GM21360 (cell line): ENCODE measurements around the gene A4GALT.

Experiments used
- ATAC-seq: cut with Tn5 transposase; IDR thresholded peaks from one replicate; pipeline ENCODE4 v1.9.1; 2021; ENCODE audit warnings: mild to moderate bottlenecking, moderate library complexity; ENCODE audit not compliant: unreplicated experiment

Gene A4GALT

DNA sequence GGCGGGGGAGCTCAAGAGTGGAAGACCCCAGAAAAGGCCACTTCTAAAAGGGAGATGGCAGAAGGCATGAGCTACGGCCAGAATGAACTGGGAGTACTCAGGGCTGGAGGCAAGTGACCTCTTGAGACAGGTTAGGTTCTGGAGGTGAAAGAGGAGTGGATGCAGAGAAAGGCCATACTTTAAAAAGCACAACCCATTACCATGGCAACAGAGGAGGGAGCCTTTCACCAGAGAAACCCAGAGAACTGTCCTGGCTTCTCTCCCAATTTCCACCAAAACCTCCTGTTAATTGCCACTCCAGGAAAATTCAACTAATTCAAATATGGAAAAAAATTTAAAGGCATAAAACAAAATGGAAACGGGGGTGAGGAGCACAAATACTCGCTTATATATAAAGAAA lies 15.8 kb downstream of the A4GALT start:
- no peak for ATAC-seq

DNA sequence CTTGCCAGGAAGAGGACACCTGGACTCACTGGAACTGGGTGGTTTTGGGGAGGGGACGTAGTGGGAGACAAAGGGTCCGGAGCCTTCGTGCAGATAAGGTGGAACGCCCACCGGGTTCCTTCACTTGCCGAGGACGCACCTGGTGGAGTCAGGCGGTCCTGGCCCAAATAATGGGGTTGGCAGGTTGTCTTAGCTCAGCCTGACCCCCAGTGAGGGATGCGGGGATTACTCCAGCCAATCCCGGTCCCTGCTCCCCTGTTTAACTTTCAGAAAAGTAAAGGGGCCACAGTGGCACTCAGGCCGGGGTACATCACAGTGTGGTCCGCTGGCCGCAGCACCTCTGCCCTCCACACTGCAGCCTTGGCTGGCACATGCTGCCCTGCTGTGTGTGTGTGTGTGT lies 18.0 kb downstream of the A4GALT start:
- no peak for ATAC-seq

DNA sequence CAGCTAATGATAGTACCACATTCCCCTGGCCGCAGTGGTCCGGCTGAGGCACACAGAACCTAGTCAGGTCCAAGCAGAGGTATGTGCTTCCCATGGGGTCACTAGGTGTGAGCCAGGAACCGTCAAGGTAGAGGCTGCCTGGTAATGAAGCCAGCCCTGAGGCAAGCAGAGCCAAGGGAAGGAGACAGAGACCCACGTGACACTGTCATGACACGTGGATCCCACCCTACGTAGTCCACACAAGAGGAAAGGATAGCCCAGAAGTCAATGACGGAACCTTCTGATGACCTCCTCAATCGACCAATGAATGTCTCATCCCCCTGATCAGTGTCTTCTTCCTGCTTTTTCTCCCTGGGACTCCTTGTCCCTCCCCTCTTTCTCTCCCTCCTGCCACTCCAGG lies 19.0 kb downstream of the A4GALT start:
- ATAC-seq: no peak

DNA sequence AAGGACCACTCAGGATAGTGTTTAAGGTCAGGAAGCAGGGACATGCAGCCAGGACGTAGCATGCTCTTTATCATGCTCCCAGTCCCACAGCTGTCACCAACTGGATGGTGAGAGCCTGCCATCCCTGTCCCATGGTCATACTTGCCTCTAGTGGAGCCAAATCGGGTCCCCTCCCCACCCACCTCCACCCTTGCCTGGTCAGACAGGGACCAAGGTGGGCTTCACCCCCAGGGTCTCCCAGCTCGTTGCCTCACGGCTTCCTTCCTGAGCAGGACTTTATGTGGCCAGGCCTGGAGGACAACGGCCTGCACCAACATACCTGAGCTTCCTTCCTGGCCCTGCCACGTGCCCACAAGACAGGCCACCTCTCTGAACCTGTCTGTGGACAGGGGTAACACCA lies 19.8 kb downstream of the A4GALT start:
- no peak for ATAC-seq

DNA sequence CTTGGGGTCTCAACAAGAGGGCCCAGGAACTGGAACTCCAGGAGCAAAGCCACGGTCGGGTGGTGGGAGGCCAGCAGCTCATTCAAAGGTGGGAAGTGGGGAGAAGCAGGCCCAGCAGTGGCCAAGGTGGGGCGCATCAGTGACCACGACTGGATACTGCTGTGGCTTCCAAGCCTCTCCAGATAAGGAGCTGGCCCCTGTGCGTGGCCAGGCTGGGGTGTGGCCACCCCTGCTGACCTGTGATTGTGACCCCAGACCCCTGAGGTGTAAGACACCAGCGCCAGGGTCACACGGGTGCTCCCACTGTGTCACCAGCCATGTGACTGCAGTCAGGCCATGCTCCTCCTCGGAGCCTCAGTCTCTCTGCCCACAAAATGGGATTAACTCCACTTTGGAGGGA lies 20.3 kb downstream of the A4GALT start:
- no peak for ATAC-seq

DNA sequence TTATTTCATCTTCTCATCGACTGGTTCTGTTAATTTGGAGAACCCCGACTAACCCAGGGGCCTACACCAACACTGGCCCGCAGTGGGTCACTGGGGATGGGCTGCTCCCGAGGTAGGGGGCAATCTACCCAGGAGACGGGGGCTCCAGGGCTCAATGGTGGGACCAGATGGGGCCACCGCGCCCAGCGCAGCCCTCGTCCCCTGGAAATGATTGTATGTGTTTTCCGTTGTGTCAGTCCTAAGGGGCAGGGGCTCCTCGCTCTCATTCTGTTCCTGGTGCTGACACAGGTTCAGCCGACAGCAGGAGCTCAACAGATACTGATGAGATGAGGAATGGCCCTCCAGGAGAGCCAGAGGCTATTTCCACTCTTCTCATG lies 20.7 kb downstream of the A4GALT start:
- no peak for ATAC-seq

DNA sequence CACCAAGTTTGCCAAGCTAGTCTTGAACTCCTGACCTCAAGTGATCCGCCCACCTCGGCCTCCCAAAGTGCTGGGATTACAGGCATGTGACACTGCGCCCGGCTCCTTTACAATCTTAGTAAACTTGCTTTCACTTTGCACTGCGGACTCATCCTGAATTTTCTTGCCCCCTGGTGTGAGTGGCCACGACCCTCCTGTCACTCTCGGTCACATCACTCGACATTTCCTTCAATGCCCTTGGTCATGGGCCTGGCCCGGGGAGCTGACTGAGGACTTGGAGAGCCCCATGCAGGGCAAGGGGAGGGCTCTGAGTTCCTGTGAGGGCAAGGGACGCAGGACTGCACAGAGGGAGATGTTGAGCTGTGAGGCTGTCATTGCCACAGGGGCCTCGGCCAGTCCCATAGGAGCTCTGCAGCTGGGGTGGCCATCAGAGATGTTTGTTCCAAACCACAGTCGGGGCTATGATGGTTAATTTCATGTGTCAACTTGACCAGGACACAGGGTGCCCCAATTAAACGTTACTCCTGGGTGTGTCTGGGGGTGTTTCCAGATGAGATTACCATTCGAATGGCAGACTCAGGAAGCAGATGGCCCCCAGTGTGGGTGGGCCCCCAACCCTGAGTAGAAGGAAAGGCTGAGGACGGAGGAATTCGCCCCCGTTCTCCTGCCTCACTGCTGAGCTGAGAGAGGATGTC lies 21.2 kb downstream of the A4GALT start:
- no peak for ATAC-seq

DNA sequence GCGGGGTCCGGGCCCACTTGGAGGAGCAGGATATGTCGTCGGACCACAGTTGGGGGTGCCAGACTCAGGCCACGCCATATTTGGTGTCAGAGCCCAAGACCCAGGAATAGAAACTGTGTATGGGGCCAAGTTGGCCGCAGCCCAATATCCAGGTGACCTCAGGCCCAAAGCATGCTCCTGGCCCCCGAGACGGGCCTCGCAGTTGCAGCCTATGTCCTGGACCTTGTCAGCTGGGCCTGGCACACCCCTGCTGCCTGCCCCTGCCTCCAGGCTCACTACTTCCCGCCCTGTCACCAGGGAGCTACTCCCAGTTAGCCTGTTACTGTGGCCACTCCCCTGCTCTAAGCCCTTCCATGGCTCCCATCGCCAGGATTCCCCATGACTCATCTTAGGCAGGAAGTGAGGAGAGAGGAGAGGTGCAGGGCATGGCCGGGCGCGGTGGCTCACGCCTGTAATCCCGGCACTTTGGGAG lies 23.1 kb downstream of the A4GALT start:
- no peak for ATAC-seq

DNA sequence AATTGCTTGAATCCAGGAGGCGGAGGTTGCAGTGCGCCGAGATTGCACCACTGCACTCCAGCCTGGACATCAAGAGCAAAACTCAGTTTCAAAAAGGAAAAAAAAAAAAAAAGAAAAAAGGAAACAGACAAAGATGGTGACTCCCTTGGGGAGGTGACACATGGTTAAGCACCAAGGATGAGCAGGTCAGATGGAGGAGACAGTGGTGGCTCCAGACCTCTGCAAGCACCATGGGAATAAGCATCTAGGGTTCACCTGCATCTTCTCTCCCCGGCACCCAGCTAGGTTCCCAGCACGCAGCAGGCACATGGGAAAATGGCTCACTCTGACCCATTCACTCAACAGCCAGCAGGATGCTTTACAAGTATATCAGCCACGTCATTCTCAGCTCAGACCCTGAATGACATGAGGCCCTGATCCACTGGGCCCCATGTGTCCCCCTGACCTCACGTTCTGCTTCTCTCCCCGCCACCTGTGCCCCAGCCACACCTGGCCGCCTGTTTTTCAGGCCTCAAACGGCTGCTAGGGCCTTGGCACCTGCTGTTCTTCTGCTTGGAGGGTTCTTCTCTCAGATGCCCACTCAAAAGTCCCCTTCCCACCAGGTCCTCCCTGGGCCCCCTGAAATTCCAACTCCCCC lies 24.2 kb downstream of the A4GALT start:
- ATAC-seq: no peak

DNA sequence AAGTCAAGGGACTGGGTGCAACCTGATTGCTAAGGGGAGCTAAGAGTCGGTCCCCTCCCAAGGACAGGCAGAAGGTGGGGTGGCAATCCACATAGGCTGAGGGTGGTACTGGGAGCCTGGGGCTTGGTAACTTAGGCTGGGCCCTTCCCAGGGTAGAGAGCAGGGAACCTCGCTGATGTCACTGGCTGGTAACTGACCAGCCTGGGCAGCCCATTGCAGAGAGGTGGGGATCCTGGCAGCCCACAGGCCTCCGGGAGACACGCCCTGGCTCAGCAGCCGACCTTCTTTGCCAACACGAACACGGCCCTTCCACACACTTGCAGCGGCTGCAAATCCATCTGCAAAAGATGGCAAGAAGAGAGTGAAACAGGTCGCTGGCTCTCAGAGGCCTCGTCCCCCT lies 25.4 kb downstream of the A4GALT start:
- ATAC-seq: no peak

DNA sequence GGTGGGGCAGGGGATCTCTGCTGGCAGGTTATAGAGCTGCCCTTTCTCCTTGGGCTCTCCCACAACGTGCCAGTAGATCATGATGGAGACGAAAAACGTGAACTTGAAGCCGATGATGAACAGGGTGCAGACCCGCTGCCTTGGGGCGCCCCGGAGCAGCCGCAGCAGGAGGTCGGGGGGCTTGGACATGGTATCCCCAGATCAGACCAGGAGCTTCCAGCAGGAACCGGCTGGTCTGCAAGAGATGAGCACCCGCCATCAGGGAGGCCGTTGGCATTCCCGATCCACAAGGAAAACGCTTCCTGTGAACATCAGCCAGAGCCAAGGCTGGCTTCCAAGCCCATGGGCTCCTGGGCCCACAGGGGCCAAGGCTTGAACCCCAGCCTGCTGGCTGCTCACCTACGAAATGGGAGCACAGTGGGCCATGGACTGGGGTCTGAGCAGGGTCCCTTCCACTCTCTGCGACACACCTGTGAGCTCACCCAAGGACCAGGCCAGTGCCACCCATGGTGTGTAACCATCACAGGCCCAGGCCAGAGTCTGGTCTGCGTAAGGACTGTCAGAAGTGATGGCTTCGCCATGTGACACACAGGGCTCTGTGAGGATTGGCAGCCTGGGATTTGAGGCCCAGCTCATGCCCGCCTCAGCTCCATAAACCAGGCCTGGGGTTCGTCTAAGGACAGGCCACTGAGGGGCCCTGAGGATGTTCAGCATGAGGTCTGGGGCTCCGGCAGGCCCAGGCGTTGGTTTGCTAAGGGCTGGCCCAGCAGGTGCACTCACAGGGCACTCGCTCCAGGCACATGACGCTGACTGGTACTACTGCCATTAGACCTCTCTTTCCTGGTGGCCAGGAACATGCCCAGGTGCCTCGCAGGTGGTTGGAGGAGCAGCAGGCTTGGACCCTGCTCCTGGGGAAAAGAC lies 26.6 kb downstream of the A4GALT start:
- no peak for ATAC-seq

DNA sequence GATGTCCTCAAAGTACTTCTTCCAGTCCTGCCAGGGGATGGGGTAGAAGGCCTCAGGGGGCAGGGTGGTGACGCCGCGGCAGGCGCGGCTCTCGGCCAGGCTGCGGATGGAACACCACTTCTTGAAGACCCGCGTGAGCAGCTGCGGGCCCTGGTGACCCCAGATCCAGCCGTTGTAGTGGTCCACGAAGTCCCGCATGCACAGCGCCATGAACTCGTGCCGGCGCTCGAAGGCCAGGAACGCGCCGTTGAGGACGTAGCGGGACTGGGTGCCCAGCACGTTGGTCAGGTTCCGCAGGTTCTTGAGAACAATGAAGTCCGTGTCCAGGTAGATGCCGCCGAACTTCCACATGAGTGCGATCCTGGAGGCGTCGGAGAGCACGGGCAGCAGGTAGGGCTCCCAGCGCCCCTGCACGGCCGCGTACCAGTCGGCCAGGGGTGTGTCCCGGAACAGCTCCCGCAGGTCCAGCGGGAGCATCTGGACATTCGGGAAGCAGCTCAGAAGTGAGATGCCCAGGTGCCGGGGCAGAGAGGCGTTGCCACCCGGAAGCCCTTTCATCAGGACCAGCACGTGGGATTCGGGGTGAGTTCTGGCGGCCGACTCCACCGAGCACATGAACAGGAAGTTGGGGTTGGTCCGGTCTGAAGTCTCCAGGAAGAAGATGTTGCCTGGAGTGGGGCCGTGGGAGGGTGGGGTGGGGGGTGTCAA lies 27.5 kb downstream of the A4GALT start:
- ATAC-seq: no peak

DNA sequence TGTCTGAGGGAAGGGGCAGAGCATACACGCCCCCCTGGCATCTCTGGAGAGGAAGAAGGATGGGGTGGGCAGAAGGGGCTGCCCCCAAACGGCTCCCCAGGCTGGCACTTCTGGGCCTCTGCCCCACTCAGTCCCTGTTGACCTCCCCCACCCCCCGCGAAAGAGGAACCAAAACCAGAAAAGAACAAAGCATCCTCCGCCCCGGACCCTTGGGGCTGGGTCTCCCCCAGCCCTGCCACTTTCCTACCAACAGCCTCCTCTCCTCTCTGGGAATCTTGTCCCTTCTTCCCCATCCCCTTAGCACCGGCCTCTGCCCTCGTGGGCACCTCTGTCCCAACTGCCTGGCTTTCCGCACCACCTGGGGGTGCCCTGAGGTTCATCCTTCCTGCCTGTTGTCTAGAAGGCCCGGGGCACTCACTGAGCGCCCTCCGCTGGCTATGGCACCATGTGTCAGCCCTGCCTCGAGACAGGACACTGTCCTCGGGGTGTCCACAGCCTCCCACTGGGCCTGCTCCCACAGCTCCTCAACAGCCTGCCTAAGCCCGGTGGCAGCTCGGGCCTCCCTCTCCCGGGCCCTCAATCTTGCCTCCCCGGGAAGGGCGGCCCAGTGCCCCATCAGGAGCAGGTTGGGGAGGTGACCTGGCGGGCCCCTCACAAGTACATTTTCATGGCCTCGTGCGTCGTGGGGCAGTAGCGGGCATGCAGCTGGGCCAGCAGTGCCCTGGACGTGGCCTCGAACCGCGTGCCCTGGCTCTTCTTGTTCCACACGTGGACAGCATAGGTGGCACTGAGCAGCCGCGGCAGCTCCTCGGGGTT lies 28.2 kb downstream of the A4GALT start:
- no peak for ATAC-seq

DNA sequence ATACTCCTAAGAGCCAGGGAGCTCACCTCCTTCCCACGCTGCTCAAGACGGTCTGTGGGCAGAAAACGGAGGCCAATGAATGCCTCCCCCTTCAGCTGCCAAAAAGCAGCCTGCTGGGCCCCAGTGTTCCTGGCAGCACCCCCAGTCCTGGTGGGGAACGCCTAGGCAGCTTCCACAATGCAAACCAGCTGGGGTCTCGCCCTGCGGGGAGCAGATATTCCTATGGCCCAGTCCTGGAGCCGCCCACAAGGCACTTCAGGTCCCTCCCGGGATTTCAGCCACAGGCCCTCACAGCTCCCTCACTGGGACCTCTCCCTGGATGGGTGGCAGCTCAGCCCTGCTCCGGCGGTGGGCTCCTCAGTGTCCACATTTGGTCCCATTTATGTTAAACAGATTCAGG lies 29.2 kb downstream of the A4GALT start:
- ATAC-seq: no peak

DNA sequence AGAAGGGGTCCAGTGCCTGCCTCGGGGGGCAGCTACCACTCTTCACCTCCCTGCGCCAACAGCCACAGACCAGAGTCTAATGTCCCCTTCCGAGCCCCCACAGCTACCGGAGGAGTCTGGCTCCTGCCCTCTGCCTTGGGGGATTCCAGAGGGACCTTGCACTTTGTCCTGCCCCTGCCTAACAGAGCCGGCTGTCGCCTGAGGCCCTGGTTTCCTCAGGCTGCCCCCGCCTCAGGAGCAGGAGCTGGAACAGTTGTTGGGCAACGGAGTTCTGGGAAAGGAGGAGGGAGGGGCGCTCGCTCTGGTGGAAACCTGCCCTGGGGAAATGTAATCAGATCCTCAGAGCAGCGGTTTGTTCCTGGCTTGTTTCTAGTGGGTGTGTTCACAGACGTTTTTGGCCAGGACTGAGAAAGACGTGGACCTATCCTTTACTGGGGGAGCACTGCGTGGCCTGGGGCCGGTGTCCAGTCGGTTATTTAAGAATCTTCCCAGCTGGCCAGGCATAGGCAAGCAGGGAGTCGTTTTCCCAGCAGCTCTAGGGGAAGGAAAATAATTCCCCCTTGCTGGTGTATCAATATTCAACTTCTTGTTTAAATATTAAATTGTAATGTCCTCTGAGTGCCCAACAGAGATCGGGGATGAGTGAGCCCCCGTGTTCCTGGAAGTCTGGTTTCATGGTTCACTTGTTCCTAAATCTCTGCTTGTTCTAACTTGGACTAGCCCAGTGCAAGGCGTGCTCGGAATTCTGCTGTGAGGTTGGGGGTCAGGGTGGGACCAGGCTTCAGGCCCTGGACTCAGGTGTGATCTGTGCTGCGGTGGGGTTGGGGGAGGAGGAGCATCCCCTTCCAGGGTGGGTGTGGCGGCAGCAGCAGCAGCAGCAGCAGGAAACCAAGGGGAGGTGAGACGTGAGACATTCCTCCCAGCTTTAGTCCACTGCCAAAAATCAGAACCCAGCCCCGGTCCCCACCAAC lies 32.1 kb downstream of the A4GALT start:
- no peak for ATAC-seq

DNA sequence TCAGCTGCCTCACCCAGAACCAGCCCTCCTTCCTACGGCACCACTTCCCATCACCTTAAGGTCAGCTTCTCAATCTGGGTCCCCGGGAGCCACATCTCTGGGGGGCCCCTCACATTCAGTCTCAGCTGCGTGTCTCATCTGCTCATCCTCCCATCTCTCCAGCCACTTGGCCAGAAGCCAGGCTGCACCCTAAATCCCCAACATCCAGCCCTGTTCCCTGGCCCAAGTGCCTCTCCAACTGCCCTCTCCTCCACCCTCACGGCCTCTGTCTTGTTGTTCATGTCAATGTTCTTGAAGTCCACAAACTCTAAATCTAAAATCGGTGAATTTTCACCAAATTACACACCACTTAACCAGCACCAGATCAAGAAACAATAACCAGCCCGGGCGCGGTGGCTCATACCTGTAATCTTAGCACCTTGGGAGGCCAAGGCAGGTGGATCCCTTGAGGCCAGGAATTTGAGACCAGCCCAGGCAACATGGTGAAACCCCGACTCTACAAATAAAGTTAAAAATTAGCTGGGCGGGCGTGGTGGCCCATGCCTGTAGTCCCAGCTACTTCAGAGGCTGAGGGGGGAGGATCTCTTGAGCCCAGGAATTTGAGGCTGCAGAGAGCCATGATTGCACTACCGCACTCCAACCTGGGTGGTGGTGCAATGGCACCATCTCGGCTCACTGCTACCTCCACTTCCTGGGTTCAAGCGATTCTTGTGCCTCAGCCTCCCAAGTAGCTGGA lies 33.7 kb downstream of the A4GALT start:
- ATAC-seq: no peak

DNA sequence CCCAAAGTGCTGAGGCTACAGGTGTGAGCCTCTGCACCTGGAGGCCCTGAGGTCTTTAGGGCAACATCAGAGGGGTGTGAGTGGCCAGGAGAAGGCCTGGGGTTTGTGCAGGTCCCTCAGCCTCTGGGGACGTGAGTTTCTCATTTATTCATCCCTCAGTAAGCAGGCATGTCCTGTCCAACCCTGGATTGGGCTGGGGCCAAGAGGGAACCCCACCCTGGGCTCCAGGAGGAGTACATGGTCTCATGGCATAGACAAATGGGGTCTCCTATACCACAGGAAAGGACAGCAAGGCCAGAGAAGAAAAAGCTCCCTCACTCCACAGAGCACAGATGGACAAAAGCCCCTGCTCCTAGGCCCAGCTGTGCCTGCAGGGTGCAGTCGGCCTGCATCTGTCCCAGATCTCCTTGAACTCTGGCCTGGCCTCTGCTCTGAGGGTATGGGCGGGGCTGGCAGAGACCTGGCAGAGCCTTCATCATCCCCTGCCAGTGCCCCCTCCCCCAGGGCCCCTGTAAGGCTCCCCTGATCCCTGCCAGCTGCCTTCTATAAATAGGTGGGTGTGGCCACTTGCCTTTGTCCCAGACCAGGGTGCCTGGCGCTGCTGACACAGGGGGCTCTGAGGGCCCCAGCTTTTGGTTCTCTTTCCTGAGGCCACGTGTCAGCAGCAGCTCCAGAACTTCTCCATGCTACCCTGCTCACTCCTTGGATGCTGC lies 34.6 kb downstream of the A4GALT start:
- ATAC-seq: no peak
